GM12865 (cell line): ENCODE data around the gene AGPAT1.

ENCODE experiments used
- DNase-seq: peaks from one replicate; pipeline ENCODE4 v3.0.0; 2010; ENCODE audit warnings: low read depth
- H3K4me3 ChIP-seq: 2 replicates; pipeline ENCODE4 v1.5.1; 2011; ENCODE audit warnings: mild to moderate bottlenecking, low read depth, low read length, control low read depth
- CTCF ChIP-seq: IDR thresholded peaks from 2 replicates; pipeline ENCODE4 v1.5.1; 2011; ENCODE audit warnings: low read length, control low read depth, low read depth, inconsistent platforms; ENCODE audit not compliant: insufficient read depth; ENCODE audit errors: missing control alignments

The AGPAT1 gene

GRCh38 chr6:32167761-32168262 lies 8.1 kb downstream of the AGPAT1 start:
- no peak overlapping the region for H3K4me3 ChIP-seq
- DNase-seq = no peak
- no peak for TF ChIP-seq CTCF

- TF ChIP-seq CTCF = no peak
- DNase-seq = no peak
- no peak overlapping the region for H3K4me3 ChIP-seq
Measured at GRCh38 chr6:32167154-32167760, 8.6 kb downstream of the AGPAT1 start.

GRCh38 chr6:32166411-32167061 lies 9.3 kb downstream of the AGPAT1 start:
- DNase-seq = no peak
- H3K4me3 ChIP-seq = no peak overlapping the region
- TF ChIP-seq CTCF = no peak

GRCh38 chr6:32164295-32164694 lies 11.6 kb downstream of the AGPAT1 start, which contains the start of gene EGFL8:
Gene EGFL8 (plus strand): TSS chr6:32164595. CDS start chr6:32166166, 1,571 bp downstream.
- DNase-seq = no peak
- no peak for TF ChIP-seq CTCF

GRCh38 chr6:32163559-32164258 lies 12.2 kb downstream of the AGPAT1 start:
- no peak for TF ChIP-seq CTCF

More at GRCh38 chr6:32164295-32164694, 11.6 kb downstream of the AGPAT1 start, which contains the start of gene EGFL8:
- no peak within 1 kb of the TSS for H3K4me3 ChIP-seq

GRCh38 chr6:32158052-32158451 lies 17.8 kb downstream of the AGPAT1 start:
- H3K4me3 ChIP-seq = no peak overlapping the region
- no peak for DNase-seq
- no peak for TF ChIP-seq CTCF

More at GRCh38 chr6:32163559-32164258, 12.2 kb downstream of the AGPAT1 start:
- DNase-seq = no peak
- no peak overlapping the region for H3K4me3 ChIP-seq
